Non-pigmented ciliary epithelial cell (primary cell): Measurements from ENCODE around the gene SGF29.
"Not testable (repeated sequence)": the region's sequence is repeated elsewhere in the genome, so short reads cannot be mapped to it uniquely, and the experiment has no call there.

Experiments
- DNase-seq: peaks from one replicate; pipeline ENCODE4 v3.0.0-alpha.2; 2010; ENCODE audit warnings: low read depth

SGF29 gene

GRCh38 chr16:28532940-28533647 is 20.6 kb upstream of the SGF29 start:
- no peak for DNase-seq

- DNase-seq, result no peak
These were observed 19.0 kb upstream of the SGF29 start for GRCh38 chr16:28534542-28535373.

GRCh38 chr16:28537076-28537475 is 16.6 kb upstream of the SGF29 start:
- DNase-seq, result no peak

DNA sequence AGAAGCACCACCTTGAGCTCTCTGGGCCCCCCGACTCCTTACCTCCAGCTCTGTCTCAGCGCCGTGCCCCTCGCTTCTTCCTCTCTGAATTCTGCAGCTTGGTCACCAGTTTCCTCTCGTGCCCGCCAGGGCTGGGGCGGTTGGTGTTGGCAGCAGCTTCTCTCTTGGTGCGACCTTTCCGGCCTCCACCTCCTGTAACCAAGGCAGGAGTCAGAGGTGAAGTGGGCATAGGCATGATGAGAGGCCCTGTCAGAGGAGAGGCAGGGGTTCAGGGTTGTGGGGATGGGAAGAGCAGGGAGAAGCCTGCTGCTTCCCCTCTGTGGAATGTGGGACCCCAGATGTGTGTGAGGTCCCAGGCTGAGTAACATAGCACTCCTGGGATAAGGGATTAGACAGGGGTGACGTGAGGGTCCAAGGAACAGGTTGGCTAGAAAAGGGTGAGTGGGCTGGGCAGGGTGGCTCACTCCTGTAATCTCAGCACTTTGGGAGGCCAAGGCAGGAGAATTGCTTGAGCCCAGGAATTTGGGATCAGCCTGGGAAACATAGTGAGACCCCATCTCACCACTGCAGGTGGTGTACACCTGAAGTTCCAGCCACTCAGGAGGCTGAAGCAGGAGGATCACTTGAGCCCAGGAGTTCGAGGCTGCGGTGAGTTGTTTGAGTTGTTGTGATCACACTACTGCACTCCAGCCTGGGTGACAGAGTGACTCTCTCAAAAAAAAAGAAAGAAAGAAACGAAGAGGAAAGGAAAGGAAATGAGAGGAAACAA is 15.6 kb upstream of the SGF29 start:
- DNase-seq, result no peak

GRCh38 chr16:28538733-28539596 is 14.8 kb upstream of the SGF29 start, which contains the start of gene NUPR1:
TSS of gene NUPR1 (minus strand) at chr16:28538974. CDS start at chr16:28538907, 67 bp downstream.
- peak; percentile 58 for DNase-seq

DNA sequence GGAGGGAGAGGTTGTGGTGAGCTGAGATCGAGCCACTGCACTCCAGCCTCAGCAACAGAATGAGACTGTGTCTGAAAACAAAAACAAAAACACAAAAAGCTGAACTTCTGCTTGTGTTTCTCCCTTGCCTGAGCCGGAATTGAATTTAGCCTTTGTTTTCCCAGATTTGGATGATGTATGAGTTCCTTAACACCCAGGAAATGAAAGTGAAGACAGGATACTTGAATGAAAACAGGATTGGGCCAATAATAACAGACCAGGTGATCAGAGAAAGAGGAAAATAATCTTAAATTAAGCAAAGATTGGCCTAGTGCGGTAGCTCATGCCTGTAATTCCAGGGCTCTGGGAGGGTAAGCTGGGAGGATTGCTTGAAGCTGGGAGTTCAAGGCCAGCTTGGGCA is 13.4 kb upstream of the SGF29 start:
- DNase-seq, result no peak

GRCh38 chr16:28542646-28543045 is 11.1 kb upstream of the SGF29 start:
- DNase-seq, result no peak

- no peak for DNase-seq
These were observed 10.6 kb upstream of the SGF29 start for GRCh38 chr16:28543072-28543471.

GRCh38 chr16:28544998-28545397 is 8.7 kb upstream of the SGF29 start:
- no peak for DNase-seq

GRCh38 chr16:28545964-28546363 is 7.8 kb upstream of the SGF29 start:
- not testable (repeated sequence) for DNase-seq

DNA sequence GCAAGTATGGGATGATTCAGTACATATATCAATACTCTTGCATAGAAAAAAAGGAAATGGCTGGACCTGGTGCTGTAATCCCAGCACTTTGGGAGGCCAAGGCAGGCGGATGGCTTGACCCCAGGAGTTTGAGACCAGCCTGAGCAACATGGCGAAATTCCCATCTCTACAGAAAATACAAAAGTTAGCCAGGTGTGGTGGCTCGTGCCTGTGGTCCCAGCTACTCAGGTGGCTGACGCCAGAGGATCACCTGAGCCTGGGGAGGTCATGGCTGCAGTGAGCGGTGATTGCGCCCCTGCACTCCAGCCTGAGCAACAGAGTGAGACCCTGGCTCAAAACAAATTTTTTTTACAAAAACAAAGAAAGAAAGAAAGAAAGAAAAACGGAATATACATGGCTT is 7.1 kb upstream of the SGF29 start:
- no peak for DNase-seq

DNA sequence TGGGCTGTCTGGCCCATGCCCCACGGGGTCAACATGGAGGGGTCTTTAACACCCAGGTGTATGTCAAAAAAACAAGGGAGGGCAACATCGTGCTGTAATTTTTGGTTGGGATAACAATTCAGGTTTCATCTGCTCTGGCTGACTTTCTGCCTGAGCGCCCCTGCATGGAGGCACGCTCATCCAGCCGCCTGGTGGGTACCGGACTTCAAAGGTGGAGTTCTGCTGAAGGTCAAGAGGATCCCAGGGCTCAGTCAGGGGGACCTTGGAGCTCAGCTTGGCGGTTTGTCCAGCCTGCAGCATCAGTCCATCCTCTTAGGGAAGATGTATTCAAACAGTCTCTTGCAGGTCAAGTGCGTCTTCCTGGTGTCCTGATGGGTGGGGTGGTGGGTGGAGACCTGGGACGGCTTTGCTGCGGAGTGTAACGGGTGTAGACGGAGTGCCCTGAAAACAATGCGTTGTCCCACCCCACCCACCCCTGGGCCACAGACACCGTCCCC is 5.4 kb upstream of the SGF29 start:
- no peak for DNase-seq

GRCh38 chr16:28549301-28549899 is 4.3 kb upstream of the SGF29 start:
- DNase-seq, result no peak

- DNase-seq, result no peak
These were observed 1.1 kb downstream of the SGF29 start for GRCh38 chr16:28554634-28555423.

DNA sequence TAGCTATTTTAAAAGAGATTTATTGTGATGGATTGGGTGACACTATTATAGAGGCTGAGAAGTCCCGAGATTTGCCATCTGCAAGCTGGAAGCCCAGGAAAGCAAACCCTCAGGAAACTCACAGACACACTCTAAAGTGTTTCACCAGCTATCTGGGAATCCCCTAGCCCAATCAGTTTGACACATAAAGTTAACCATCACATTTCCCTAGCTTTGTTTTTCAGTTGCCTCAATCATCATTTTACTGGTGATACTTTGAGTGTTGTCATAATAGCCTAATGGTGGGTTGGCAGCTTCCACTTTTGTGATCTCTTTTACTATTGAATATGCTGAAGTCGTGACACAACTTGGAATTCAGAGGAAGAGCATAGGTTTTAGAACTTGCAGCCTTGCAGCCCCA is 1.8 kb downstream of the SGF29 start:
- no peak for DNase-seq

GRCh38 chr16:28556914-28557320 is 3.2 kb downstream of the SGF29 start:
- DNase-seq, result no peak

DNA sequence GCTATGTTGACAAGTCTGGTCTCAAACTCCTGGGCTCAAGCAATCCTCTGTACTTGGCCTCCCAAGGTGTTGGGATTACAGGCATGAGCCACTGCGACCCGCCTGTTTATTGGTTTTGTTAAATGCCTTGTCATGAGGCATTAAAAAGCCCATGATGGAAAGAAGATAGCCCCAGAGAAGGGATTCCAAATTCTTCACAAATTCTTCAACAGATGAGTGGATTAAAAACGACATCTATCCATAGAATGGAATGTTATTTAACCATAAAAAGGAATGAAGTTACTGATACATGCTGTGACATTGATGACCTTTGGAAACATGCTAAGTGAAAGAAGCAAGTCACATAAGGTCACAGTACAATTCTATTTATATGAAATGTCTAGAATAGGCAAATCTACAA is 4.7 kb downstream of the SGF29 start:
- DNase-seq, result no peak

- DNase-seq, result no peak
These were observed 8.0 kb downstream of the SGF29 start for GRCh38 chr16:28561557-28562187.

GRCh38 chr16:28562199-28562598 is 8.5 kb downstream of the SGF29 start:
- DNase-seq, result no peak

GRCh38 chr16:28563218-28563617 is 9.5 kb downstream of the SGF29 start:
- no peak for DNase-seq
